ENCODE results near the gene NACC1.

The NACC1 gene

GRCh38 chr19:13117772-13118423, at the start of gene NACC1:
TSS of gene NACC1 (plus strand) at chr19:13118264. CDS start at chr19:13135208, 16,944 bp downstream.
- peak; percentile 87 for DNase-seq (ENCODE audit: low spot score)

GRCh38 chr19:13069415-13070359, 48.4 kb upstream of the NACC1 start:
- no peak for DNase-seq (ENCODE audit: low spot score)

GRCh38 chr19:13070425-13071140, 47.5 kb upstream of the NACC1 start:
- no peak for DNase-seq (ENCODE audit: low spot score)

GRCh38 chr19:13071444-13072187, 46.4 kb upstream of the NACC1 start:
- no peak for DNase-seq (ENCODE audit: low spot score)

- no peak for DNase-seq (ENCODE audit: low spot score)
Measured at GRCh38 chr19:13072188-13072908, 45.7 kb upstream of the NACC1 start.

GRCh38 chr19:13073263-13073662, 44.8 kb upstream of the NACC1 start:
- no peak for DNase-seq (ENCODE audit: low spot score)

- DNase-seq (ENCODE audit: low spot score): no peak
Measured at GRCh38 chr19:13074378-13074777, 43.7 kb upstream of the NACC1 start.

- DNase-seq (ENCODE audit: low spot score): no peak
Measured at GRCh38 chr19:13076320-13076719, 41.7 kb upstream of the NACC1 start.

- no peak for DNase-seq (ENCODE audit: low spot score)
Measured at GRCh38 chr19:13076787-13077186, 41.3 kb upstream of the NACC1 start.

- no peak for DNase-seq (ENCODE audit: low spot score)
Measured at GRCh38 chr19:13077240-13077639, 40.8 kb upstream of the NACC1 start.

GRCh38 chr19:13078381-13078780, 39.7 kb upstream of the NACC1 start:
- no peak for DNase-seq (ENCODE audit: low spot score)

- no peak for DNase-seq (ENCODE audit: low spot score)
Measured at GRCh38 chr19:13078897-13079541, 39.0 kb upstream of the NACC1 start.

GRCh38 chr19:13079542-13079986, 38.5 kb upstream of the NACC1 start:
- no peak for DNase-seq (ENCODE audit: low spot score)

GRCh38 chr19:13082192-13083007, 35.7 kb upstream of the NACC1 start:
- no peak for DNase-seq (ENCODE audit: low spot score)

- no peak for DNase-seq (ENCODE audit: low spot score)
Measured at GRCh38 chr19:13083008-13083404, 35.1 kb upstream of the NACC1 start.

- no peak for DNase-seq (ENCODE audit: low spot score)
Measured at GRCh38 chr19:13083627-13084026, 34.4 kb upstream of the NACC1 start.

GRCh38 chr19:13085666-13086065, 32.4 kb upstream of the NACC1 start:
- DNase-seq (ENCODE audit: low spot score): no peak

GRCh38 chr19:13086341-13086740, 31.7 kb upstream of the NACC1 start:
- DNase-seq (ENCODE audit: low spot score): no peak

- no peak for DNase-seq (ENCODE audit: low spot score)
Measured at GRCh38 chr19:13087295-13087694, 30.8 kb upstream of the NACC1 start.

All from kidney capillary endothelial cell (primary cell).